CD4-positive, alpha-beta T cell (primary cell): ENCODE measurements around the gene CD44. TPM values are rescaled to one million over a fixed set of nuclear protein-coding genes. Genes with fewer than 3 reads are reported as not detected.
A peak's percentile ranks its signal among the peaks of the same experiment; 100 is the strongest.
"Not testable (repeated sequence)": the region's sequence is repeated elsewhere in the genome, so short reads cannot be mapped to it uniquely, and the experiment has no call there.

Experiments
- ATAC-seq: fragments of 200-7000 bp; cut with Tn5 transposase; one replicate; pipeline ENCODE4 v1.10.0; 2022; ENCODE audit warnings: mild to moderate bottlenecking; ENCODE audit not compliant: poor library complexity
- CTCF ChIA-PET: fragments of 350-600 bp; sonication (Branson Sonifier 250); formaldehyde crosslinking; loops from one replicate; lab custom pipeline; 2021; ENCODE audit warnings: antibody characterized with exemption, inconsistent platforms; lab: Charles Lee
- POLR2A ChIA-PET: fragments of 350-600 bp; sonication (Branson Sonifier 250); formaldehyde crosslinking; loops from one replicate; lab custom pipeline; 2021; ENCODE audit warnings: antibody characterized with exemption, inconsistent platforms; lab: Charles Lee
- DNase-seq, 14 experiments: peaks; one replicate each; pipeline ENCODE4 v3.0.0-alpha.2; 2013 to 2020; ENCODE audit warnings: mixed read lengths in 2 of 14
- H3K27ac ChIP-seq, 2 donors: one replicate each; pipeline versions ENCODE4 v1.5.1 to v1.7.0; 2013; ENCODE audit warnings: low read length in 2 of 2, low read depth in 1 of 2, mild to moderate bottlenecking in 1 of 2
- H3K27me3 ChIP-seq, 2 experiments: 1 replicate in 1 of 2; 2 replicates in 1 of 2; pipeline versions ENCODE4 v1.6.1 to v1.7.0; 2013; ENCODE audit warnings: low read length in 2 of 2, control low read depth in 1 of 2, mild to moderate bottlenecking in 1 of 2, moderate library complexity in 1 of 2; ENCODE audit not compliant: insufficient read depth in 2 of 2, control insufficient read depth in 1 of 2
- H3K36me3 ChIP-seq: one replicate; pipeline ENCODE4 v1.6.1; 2013; ENCODE audit warnings: low read length, control low read depth; ENCODE audit not compliant: insufficient read depth
- H3K4me1 ChIP-seq: one replicate; pipeline ENCODE4 v1.6.1; 2013; ENCODE audit warnings: low read length, control low read depth; ENCODE audit not compliant: insufficient read depth
- H3K4me3 ChIP-seq: one replicate; pipeline ENCODE4 v1.5.1; 2013; ENCODE audit warnings: mild to moderate bottlenecking, low read length, moderate library complexity
- H3K9me3 ChIP-seq, 2 experiments: 1 replicate in 1 of 2; 2 replicates in 1 of 2; pipeline versions ENCODE4 v1.6.1 to v1.7.0; 2013; ENCODE audit warnings: low read length in 2 of 2, mild to moderate bottlenecking in 2 of 2, control low read depth in 1 of 2, moderate library complexity in 1 of 2; ENCODE audit not compliant: control insufficient read depth in 1 of 2, insufficient read depth in 1 of 2
- H3K27ac Mint-ChIP-seq: one replicate; pipeline ENCODE4 v1.8.0; 2020; ENCODE audit warnings: mixed read lengths
- H3K27me3 Mint-ChIP-seq: one replicate; pipeline ENCODE4 v1.8.0; 2021; ENCODE audit warnings: mixed read lengths
- H3K36me3 Mint-ChIP-seq: one replicate; pipeline ENCODE4 v1.8.0; 2021; ENCODE audit warnings: low read depth, mixed read lengths
- H3K4me1 Mint-ChIP-seq: one replicate; pipeline ENCODE4 v1.8.0; 2021; ENCODE audit warnings: low read depth, mixed read lengths
- H3K4me3 Mint-ChIP-seq: one replicate; pipeline ENCODE4 v1.8.0; 2020; ENCODE audit warnings: mild to moderate bottlenecking, mixed read lengths
- H3K9me3 Mint-ChIP-seq: one replicate; pipeline ENCODE4 v1.8.0; 2020; ENCODE audit warnings: mixed read lengths
- intact Hi-C, 2 experiments: fragments of 100-400 bp; cut with DNase I in 1 of 2; cut with micrococcal nuclease in 1 of 2; formaldehyde crosslinking; loops; one replicate each; pipeline versions ENCODE4 v1.15.1 to v1.9.0; 2023 to 2025; cut with DNase I, micrococcal nuclease
- total RNA-seq, 174 experiments: library from RNA in 2 of 174; stranded (reverse) in 2 of 174; gene quantifications; one replicate each; pipeline ENCODE4 v1.2.3 and lab custom pipeline; 2021 to 2026
- TF ChIP-seq, protein P1 (sequence below): fragments of 200-600 bp; IDR thresholded peaks from one replicate; pipeline ENCODE4 v1.8.0; 2022; ENCODE audit warnings: antibody characterized with exemption, mild to moderate bottlenecking

CD44 gene
- total RNA-seq, 2 experiments from 2014 or later: 1,283 to 1,330 TPM

DNA sequence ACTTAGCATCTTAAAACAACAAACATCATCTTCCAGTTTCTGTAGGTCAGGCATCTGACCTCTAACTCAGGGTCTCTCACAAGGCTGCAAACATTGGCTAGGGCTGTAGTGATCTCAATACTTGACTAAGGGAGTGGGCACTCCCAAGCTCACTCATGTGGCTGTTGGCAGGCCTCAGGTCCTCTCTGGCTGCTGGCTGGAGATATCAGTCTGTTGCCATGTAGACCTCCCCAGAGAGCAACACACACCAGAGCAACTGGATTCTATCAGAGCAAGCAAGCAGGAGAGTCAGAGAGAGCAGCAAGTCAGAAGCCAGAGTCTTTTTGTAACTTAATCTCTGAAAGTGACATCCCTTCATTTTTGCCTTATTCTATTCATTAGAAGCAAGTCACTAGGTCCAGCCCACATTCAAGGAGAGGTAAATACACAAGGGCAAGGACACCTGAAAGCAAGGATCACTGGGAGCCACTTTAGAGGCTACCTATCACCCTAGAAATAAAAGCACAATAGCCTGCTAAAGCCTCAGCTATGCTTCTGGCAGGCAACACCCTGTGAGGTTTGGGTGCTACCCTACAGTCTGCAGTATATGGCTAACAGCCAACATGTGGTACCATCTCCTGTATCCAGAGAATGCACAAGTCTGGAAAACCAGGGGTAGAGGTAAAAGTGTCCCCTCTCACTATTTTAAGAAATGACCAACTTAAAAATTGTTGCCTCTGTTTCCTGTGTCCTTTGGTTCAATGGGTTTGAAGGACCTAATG is 33.5 kb upstream of the CD44 start:
- TF ChIP-seq, protein P1, sequence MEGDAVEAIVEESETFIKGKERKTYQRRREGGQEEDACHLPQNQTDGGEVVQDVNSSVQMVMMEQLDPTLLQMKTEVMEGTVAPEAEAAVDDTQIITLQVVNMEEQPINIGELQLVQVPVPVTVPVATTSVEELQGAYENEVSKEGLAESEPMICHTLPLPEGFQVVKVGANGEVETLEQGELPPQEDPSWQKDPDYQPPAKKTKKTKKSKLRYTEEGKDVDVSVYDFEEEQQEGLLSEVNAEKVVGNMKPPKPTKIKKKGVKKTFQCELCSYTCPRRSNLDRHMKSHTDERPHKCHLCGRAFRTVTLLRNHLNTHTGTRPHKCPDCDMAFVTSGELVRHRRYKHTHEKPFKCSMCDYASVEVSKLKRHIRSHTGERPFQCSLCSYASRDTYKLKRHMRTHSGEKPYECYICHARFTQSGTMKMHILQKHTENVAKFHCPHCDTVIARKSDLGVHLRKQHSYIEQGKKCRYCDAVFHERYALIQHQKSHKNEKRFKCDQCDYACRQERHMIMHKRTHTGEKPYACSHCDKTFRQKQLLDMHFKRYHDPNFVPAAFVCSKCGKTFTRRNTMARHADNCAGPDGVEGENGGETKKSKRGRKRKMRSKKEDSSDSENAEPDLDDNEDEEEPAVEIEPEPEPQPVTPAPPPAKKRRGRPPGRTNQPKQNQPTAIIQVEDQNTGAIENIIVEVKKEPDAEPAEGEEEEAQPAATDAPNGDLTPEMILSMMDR: no peak
- Mint-ChIP-seq H3K27me3 (no peaks in the 10 kb centered on the region), H3K4me1 (peaks cover 66% of the 10 kb centered on the region), H3K4me3 (no peak overlapping the region), H3K9me3 (no peaks in the 10 kb centered on the region), H3K36me3 (no peaks in the 10 kb centered on the region), H3K27ac (peak overlapping the region; percentile 28)
- no peaks in the 10 kb centered on the region for H3K27me3 ChIP-seq
- no peak overlapping the region for H3K27ac ChIP-seq
- DNase-seq (no peak), ATAC-seq (no peak)
- peaks cover 32% of the 10 kb centered on the region for H3K4me1 ChIP-seq
- POLR2A ChIA-PET: interaction anchor here (1.0 to 1.3 kb wide), 2 partner anchors 22 to 58 kb away, joined by 3 to 4 read pairs; no protein-coding TSS in a partner anchor
- no peaks in the 10 kb centered on the region for H3K36me3 ChIP-seq
- intact Hi-C loops: loop anchor here in 1 of 2 experiments (2.0 kb wide), 1 partner anchor 21 kb away; no protein-coding TSS in a partner anchor
- no peak overlapping the region for H3K4me3 ChIP-seq
- CTCF ChIA-PET: no interaction called here
- H3K9me3 ChIP-seq: no peaks in the 10 kb centered on the region

DNA sequence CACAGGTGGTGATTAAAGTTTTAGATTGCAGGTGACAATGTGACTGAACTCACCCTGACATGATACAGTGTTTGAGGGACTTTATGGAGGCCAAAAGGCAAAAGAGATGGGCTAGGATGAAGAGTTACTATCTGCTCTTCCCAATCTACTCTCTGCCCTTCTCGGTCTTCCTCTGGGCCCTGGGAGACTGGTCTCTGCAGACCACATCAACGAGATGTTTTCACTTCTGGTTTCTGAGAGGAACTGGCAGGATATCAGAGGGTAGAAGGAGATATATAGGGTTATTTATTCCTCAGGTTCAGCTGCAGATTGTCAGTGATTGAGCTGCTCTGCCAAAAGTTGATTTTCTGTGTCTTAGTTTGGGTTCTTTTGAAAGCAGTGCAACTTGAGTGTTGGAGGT is 32.4 kb upstream of the CD44 start:
- Mint-ChIP-seq H3K27me3 (no peaks in the 10 kb centered on the region), H3K27ac (peak overlapping the region; percentile 81), H3K9me3 (no peaks in the 10 kb centered on the region), H3K4me1 (peaks cover 77% of the 10 kb centered on the region), H3K4me3 (peak overlapping the region; percentile 69), H3K36me3 (no peaks in the 10 kb centered on the region)
- H3K27ac ChIP-seq: peak overlapping the region; percentile 5 to 38
- CTCF ChIA-PET: no interaction called here
- no peaks in the 10 kb centered on the region for H3K9me3 ChIP-seq
- TF ChIP-seq, protein P1: no peak
- no peaks in the 10 kb centered on the region for H3K36me3 ChIP-seq
- POLR2A ChIA-PET: interaction anchor here (0.9 to 1.0 kb wide), 2 partner anchors 57 to 285 kb away, joined by 3 read pairs; no protein-coding TSS in a partner anchor
- H3K4me1 ChIP-seq: peaks cover 43% of the 10 kb centered on the region
- ATAC-seq (peak; percentile 54), DNase-seq (peak in 3 of 14 experiments; percentile 31 to 57 (median 37))
- H3K27me3 ChIP-seq: no peaks in the 10 kb centered on the region
- H3K4me3 ChIP-seq: no peak overlapping the region
- intact Hi-C loops: no loop called here

DNA sequence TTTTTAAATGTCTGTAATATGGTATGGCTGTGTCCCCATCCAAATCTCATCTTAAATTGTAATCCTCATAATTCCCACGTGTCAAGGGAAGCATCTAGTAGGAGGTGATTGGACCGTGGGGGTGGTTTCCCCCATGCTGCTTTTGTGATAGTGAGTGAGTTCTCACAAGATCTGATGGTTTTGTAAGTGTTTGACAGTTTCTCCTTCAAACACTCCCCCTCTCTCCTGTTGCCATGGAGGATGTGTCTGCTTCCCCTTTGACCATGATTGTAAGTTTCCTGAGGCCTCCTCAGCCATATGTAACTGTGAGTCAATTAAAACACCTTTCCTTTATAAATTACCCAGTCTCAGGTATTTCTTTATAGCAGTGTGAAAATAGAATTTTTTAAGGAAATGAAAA is 31.1 kb upstream of the CD44 start:
- H3K4me1 Mint-ChIP-seq: peaks cover 82% of the 10 kb centered on the region
- ChIA-PET CTCF (no interaction called here), POLR2A (no interaction called here)
- H3K9me3 Mint-ChIP-seq: no peaks in the 10 kb centered on the region
- no peaks in the 10 kb centered on the region for H3K27me3 Mint-ChIP-seq
- ATAC-seq (no peak), DNase-seq (peak in 2 of 14 experiments; percentile 34 to 50)
- Histone ChIP-seq H3K9me3 (no peaks in the 10 kb centered on the region), H3K36me3 (no peaks in the 10 kb centered on the region), H3K27me3 (no peaks in the 10 kb centered on the region), H3K4me3 (no peak overlapping the region), H3K27ac (no peak overlapping the region), H3K4me1 (peaks cover 51% of the 10 kb centered on the region)
- H3K4me3 Mint-ChIP-seq: no peak overlapping the region
- intact Hi-C loops: no loop called here
- H3K36me3 Mint-ChIP-seq: no peaks in the 10 kb centered on the region
- TF ChIP-seq, protein P1: no peak
- peak overlapping the region; percentile 81 for H3K27ac Mint-ChIP-seq

DNA sequence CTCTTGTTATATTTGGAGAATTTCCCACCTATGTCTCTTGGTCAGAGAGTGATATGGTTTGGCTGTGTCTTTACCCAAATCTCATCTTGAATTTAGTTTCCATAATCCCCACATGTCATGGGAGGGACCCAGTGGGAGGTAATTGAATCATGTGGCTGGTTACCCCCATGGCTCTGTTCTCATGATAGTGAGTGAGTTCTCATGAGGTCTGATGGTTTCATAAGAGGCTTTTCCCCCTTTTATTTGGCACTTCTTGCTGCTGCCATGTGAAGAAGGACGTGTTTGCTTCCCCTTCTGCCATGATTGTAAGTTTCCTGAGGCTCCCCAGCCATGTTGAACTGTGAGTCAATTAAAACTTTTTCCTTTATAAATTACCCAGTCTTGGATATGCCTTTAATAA is 30.6 kb upstream of the CD44 start:
- intact Hi-C loops, H3K27ac ChIP-seq, H3K9me3 Mint-ChIP-seq, DNase-seq, H3K36me3 Mint-ChIP-seq, H3K36me3 ChIP-seq, H3K9me3 ChIP-seq, H3K4me3 Mint-ChIP-seq, CTCF ChIA-PET, H3K27me3 ChIP-seq, ATAC-seq, H3K27me3 Mint-ChIP-seq, H3K4me3 ChIP-seq, POLR2A ChIA-PET: not testable (repeated sequence)
- Mint-ChIP-seq H3K4me1 (peaks cover 83% of the 10 kb centered on the region), H3K27ac (peak overlapping the region; percentile 81)
- H3K4me1 ChIP-seq: peaks cover 51% of the 10 kb centered on the region
